Cardiac fibroblast (primary cell): Measurements from ENCODE around the gene NFIX.

Experiments
- DNase-seq, 2 donors: peaks; one replicate each; pipeline versions ENCODE4 v3.0.0 to v3.0.0-alpha.2; 2010; ENCODE audit warnings: low read depth in 2 of 2
- H3K4me3 ChIP-seq, 2 donors: replicated peaks in 1 of 2; 1 replicate in 1 of 2; 2 replicates in 1 of 2; pipeline ENCODE4 v1.5.1; 2011; ENCODE audit warnings: low read depth in 2 of 2, low read length in 2 of 2, mild to moderate bottlenecking in 2 of 2, moderate library complexity in 1 of 2
- TF ChIP-seq, protein P1 (sequence below): IDR thresholded peaks from one replicate; pipeline ENCODE4 v1.5.1; 2011; ENCODE audit warnings: low read depth, mild to moderate bottlenecking, low read length, inconsistent platforms

NFIX gene

DNA sequence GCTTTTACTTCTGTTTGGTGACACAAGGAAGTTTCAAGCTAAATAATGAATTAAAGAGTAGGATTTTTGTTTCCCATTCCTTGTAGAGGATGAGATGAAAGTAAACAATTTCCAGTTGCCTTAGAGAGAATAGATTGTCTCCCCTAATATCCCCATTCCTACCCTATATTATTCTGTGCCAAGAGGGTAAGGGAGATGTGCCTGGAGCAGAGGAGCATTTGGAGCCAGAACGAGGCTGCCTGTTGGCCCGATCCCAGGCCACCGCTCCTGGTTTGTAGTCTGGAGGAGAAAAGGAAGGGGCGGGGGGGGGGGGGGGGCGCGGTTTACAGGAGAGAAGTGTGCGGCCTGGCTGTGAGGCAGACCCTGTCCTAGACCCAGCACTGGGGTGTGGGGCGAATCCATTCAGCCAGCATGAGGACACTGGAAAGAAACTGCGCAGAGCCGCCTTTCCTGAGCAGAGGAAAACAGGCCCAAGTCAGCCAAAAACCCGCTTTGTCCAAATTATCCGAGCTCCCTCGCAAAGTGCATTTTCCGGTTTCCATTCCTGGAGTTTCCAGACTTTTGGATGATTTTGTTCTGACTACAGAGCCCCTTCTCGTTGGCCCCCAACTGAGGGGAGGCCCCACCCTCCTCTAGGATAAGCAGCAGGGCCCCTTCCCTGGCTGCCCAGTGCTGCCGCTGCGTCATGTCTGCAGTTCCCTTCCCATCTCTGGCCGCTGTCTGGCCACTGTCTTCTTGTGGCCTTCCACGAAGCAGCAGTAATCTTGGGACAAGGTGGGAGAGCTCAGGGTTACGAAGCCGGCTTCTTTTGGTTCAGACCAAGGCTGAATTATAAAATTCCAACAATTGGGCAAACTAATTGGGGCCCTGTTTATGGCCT, 23.0 kb downstream of the NFIX start:
- TF ChIP-seq, protein P1, sequence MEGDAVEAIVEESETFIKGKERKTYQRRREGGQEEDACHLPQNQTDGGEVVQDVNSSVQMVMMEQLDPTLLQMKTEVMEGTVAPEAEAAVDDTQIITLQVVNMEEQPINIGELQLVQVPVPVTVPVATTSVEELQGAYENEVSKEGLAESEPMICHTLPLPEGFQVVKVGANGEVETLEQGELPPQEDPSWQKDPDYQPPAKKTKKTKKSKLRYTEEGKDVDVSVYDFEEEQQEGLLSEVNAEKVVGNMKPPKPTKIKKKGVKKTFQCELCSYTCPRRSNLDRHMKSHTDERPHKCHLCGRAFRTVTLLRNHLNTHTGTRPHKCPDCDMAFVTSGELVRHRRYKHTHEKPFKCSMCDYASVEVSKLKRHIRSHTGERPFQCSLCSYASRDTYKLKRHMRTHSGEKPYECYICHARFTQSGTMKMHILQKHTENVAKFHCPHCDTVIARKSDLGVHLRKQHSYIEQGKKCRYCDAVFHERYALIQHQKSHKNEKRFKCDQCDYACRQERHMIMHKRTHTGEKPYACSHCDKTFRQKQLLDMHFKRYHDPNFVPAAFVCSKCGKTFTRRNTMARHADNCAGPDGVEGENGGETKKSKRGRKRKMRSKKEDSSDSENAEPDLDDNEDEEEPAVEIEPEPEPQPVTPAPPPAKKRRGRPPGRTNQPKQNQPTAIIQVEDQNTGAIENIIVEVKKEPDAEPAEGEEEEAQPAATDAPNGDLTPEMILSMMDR = no peak
- no peak overlapping the region for H3K4me3 ChIP-seq

DNA sequence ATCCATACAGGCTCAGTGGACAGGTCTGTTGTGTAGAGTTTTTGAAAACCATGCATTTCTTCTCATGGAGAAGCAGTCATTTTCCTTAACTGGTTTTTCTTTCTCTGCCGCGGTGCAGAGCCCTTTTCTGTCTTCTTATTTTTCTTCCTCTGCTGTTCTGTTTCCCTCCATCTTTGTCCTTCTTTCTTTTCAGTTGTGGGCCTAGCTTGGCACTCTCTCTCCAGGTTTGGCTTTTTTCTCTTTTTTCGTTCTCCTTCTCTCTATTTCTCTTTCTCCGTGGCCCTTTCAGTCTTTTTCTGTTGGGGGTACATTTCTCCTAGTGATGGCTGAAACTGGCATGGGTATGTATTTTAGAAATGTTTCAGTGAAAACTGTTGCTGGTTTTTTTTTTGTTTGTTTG, 24.1 kb downstream of the NFIX start:
- TF ChIP-seq, protein P1 = no peak
- DNase-seq = no peak
- H3K4me3 ChIP-seq = no peak overlapping the region

More for the DNA sequence above, 23.0 kb downstream of the NFIX start:
- peak in 1 of 2 donors; percentile 72 for DNase-seq

DNA sequence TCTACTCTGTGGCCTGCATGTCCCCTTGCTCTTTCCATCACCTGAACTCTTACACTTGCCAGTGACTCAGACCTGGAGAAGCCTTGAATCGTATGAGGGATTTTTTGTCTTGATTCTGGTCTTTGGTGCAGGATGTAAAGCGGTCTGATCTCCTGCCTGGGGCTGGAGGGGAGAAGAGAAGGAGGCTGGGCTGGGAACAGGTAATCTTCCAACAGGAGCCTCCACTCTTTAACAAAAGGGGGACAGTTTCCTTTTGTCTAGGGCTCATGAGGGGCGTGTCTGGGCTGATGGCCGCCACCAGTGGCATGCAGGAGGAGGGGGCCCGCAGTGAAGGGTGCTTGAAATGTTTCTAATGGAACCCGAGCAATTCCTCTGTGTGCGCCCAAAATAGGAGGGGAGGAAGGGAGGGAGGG, 24.7 kb downstream of the NFIX start:
- DNase-seq = no peak
- TF ChIP-seq, protein P1 = no peak
- H3K4me3 ChIP-seq = no peak overlapping the region

DNA sequence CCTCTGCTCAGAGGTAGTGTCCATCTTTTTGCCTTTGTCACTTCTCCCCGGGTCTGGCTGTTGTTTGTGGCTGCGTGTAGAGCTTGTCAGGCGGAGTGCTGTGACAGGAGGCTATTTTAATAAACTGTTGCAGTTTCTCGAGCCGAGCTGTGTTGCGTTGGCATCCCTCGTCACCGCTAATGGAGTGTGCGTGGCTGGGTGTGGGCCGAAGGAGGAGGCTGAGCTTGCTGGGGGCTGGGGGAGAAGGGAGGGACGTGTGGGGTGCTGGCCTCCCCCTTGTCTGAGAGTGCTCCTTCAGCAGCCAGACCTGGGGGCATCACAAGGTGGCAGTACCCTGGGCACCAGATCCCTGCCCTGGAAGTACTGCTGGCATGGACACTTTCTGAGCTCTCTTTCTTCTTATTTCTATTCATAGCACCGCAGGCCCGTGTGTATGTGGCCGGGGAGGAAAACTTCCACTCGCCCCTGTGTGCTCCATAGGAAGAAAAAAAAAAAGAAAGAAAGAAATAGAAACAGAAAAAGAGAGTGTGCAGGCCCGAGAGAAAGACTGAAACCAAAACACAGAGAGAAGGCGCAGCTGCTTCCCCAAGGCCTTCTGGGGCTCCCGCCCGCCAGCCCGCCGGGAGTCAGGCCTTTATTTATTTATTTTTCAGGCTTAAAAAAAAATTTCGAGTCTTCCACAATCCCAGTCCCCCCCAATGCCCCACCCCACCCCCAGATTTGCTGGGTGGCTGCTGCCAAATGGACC, 27.0 kb downstream of the NFIX start:
- TF ChIP-seq, protein P1 = no peak
- peak overlapping the region; percentile 5 to 59 for H3K4me3 ChIP-seq
- DNase-seq = peak; percentile 48 to 51

DNA sequence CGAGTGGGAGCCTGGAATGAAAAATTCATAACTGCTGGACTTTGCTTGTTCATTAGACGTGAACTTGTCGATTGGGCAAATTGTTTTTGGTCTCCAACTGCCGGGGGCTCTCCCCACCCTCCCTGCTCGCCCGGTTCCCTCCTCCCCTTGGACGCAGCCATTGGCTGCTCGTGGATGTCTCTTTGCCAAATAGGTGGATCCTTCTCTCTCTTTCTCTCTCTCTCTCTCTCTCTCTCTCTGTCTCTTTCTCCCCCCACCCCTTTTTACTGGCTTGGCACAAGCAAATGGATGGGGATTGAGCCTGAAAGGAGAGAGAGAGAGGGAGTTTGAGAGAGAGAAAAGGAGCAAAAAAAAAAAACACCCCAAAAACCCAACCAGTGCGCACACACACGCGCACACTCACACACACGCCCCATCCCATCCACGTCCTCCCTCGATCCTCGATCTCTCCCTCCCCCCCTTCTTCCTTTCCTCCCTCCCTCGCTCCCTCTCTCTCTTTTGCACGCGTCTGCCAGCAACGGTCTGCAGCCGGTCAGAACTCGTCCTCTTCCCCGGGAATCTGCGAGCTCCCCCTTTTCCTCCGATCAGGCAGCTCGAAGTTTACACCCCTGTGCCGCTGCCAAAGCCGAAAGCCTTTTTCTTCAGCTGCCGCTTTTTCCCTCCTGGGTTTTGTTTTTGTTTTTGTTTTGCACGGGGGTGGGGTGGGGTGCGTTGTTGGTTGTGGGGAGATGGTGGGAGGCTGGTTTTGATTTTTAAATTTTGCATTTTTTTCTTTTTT, 27.8 kb downstream of the NFIX start:
- TF ChIP-seq, protein P1 = no peak
- H3K4me3 ChIP-seq = peak overlapping the region; percentile 55 to 59
- DNase-seq = peak; percentile 96 to 97

DNA sequence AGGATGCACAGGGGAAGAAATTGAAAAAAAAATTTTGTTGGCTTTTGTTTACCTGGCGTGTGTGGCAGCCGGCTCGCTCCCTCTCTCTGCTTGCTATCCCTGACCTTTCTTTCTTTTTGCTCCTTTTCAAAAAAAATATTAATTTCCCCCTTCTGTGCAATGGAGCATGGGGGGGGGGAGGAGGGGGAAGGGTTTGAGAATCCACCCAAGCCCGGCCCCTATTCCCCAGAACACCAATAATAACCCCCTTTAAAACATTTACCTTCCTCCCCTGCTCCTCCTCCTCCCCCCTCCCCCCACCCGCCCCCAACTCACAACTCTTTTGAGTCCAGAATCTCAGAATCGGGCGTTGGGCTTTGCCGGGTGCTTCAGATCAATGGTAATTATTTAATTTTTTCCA, 28.4 kb downstream of the NFIX start:
- TF ChIP-seq, protein P1 = no peak
- peak in 1 of 2 donors; percentile 63 for DNase-seq
- peak overlapping the region; percentile 55 to 59 for H3K4me3 ChIP-seq
